AG10803 (cell line): Measurements from ENCODE around the gene FAM131A.
A peak's percentile ranks its signal among the peaks of the same experiment; 100 is the strongest.
"Not testable (repeated sequence)": the region's sequence is repeated elsewhere in the genome, so short reads cannot be mapped to it uniquely, and the experiment has no call there.

Experiments used
- DNase-seq: peaks from one replicate; pipeline ENCODE4 v3.0.0; 2010; ENCODE audit warnings: low read depth
- H3K4me3 ChIP-seq: 2 replicates; pipeline ENCODE4 v1.5.1; 2011; ENCODE audit warnings: mild to moderate bottlenecking, low read length, control low read depth
- TF ChIP-seq, protein P1 (sequence below): conservative IDR thresholded peaks from 2 replicates; pipeline ENCODE4 v1.5.1; 2011; ENCODE audit warnings: mild to moderate bottlenecking, low read length, control low read depth, inconsistent platforms

FAM131A gene

GRCh38 chr3:184335661-184336546, 1.5 kb upstream of the FAM131A start:
- peak overlapping the region; percentile 73 for H3K4me3 ChIP-seq
- TF ChIP-seq, protein P1, sequence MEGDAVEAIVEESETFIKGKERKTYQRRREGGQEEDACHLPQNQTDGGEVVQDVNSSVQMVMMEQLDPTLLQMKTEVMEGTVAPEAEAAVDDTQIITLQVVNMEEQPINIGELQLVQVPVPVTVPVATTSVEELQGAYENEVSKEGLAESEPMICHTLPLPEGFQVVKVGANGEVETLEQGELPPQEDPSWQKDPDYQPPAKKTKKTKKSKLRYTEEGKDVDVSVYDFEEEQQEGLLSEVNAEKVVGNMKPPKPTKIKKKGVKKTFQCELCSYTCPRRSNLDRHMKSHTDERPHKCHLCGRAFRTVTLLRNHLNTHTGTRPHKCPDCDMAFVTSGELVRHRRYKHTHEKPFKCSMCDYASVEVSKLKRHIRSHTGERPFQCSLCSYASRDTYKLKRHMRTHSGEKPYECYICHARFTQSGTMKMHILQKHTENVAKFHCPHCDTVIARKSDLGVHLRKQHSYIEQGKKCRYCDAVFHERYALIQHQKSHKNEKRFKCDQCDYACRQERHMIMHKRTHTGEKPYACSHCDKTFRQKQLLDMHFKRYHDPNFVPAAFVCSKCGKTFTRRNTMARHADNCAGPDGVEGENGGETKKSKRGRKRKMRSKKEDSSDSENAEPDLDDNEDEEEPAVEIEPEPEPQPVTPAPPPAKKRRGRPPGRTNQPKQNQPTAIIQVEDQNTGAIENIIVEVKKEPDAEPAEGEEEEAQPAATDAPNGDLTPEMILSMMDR, result no peak
- DNase-seq, result peak; percentile 66

- H3K4me3 ChIP-seq, result peak overlapping the region; percentile 73
- TF ChIP-seq, protein P1, result no peak
- peak; percentile 70 for DNase-seq
These were observed 627 bp upstream of the FAM131A start for GRCh38 chr3:184336547-184337398.

DNA sequence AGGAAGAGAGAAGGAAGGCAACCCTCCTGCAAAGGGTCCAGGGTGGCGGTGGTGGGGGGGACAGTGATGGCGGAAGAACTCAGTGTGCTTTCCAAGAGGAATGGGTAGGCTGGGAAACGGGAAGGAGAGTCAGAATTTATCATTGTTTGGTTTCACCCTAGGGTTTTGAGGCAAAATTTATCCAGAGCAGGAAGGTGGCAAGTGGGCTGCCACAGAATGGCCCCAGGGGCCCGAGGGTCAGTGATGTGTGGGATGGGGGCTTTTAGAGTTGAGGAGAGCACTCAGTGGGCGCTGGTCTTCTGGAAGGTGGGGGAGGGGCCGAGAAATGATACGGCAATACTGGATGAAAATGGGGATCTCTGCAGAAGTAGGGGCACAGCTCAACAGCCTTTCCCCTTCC, 581 bp downstream of the FAM131A start:
- no peak overlapping the region for H3K4me3 ChIP-seq
- no peak for DNase-seq
- TF ChIP-seq, protein P1, result no peak

GRCh38 chr3:184338511-184338945, 1.1 kb downstream of the FAM131A start:
- H3K4me3 ChIP-seq, result no peak overlapping the region
- TF ChIP-seq, protein P1, result 0 out of 2 replicates have a peak, but pooled peaks have one; percentile 0
- DNase-seq, result peak; percentile 35

GRCh38 chr3:184339001-184339400, 1.6 kb downstream of the FAM131A start:
- TF ChIP-seq, protein P1, result no peak
- DNase-seq, result no peak
- no peak overlapping the region for H3K4me3 ChIP-seq

DNA sequence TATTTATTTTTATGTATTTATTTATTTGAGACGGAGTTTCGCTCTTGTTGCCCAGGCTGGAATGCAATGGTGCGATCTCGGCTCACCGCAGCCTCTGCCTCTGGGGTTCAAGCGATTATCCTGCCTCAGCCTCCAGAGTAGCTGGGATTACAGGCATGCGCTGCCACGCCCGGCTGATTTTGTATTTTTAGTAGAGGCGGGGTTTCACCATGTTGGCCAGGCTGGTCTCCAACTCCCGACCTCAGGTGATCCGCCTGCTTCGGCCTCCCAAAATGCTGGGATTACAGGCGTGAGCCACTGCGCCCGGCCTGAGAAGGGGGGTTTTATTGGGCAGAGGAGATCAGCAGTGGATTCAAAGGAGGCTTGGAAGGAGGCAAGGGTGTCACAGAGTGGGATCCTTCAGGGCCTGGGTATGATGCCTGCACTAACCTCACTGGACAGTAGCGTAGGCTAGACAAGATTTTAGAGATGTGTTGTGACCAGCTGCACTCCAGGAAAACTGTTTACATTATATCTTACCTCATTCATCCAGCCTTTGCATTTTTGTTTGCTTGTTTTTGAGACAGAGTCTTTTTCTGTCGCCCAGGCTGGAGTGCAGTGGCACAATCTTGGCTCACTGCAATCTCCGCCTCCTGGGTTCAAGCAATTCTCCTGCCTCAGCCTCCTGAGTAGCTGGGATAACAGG, 2.2 kb downstream of the FAM131A start:
- not testable (repeated sequence) for DNase-seq, H3K4me3 ChIP-seq

GRCh38 chr3:184341925-184342324, 4.5 kb downstream of the FAM131A start:
- TF ChIP-seq, protein P1, result no peak
- DNase-seq, result no peak
- H3K4me3 ChIP-seq, result no peak overlapping the region
